ENCODE measurements around the gene PHACTR1. TPM values are rescaled to one million over a fixed set of nuclear protein-coding genes. Genes with fewer than 3 reads are reported as not detected.

Gene PHACTR1
- total and polyA plus RNA-seq, 4 donors, result 0.31 to 1.5 (median 0.79) TPM

DNA sequence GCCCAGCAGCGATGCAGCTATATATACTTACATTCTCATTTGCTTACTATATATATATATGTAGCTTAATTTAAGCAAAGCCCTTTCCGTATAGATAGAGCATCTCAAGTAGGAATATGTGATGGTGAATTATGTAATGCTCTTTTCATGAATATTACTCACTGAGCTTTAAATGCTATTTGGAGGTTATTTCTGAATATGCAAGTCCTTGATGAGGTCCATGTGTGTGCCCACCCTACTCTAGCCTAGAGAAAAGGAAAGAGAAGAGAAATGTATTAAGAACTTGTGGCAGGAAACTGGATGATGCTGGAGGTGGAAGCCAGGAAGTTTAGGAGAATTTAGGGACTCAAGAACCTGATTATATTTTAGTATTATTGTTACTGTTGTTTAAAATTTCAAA lies 63.2 kb downstream of the PHACTR1 start:
- Histone ChIP-seq H3K27ac (ENCODE audit: low read depth in 1 of 2, low read length in 2 of 2) (no peak overlapping the region), H3K9me3 (ENCODE audit: control insufficient read depth in 4 of 4, low read length in 3 of 4) (no peaks in the 10 kb centered on the region), H3K4me1 (ENCODE audit: control insufficient read depth in 4 of 4, insufficient read depth in 4 of 4, low read length in 3 of 4) (no peaks in the 10 kb centered on the region), H3K36me3 (ENCODE audit: control insufficient read depth in 4 of 4, insufficient read depth in 3 of 4, low read depth in 1 of 4, low read length in 3 of 4) (no peaks in the 10 kb centered on the region), H3K4me3 (ENCODE audit: low read depth in 1 of 3, low read length in 3 of 3) (no peak overlapping the region), H3K27me3 (ENCODE audit: control insufficient read depth in 4 of 4, insufficient read depth in 4 of 4, low read length in 3 of 4) (no peaks in the 10 kb centered on the region), H3K9ac (ENCODE audit: low read depth in 1 of 2, low read length in 2 of 2) (no peak overlapping the region)
- no peak for TF ChIP-seq HNF4A (conservative IDR thresholded peaks at IDR 0.05)
- no peak for TF ChIP-seq SP1 (IDR thresholded peaks at IDR 0.05)
- no peak for TF ChIP-seq FOXA1 (IDR thresholded peaks at IDR 0.05)
- TF ChIP-seq JUND (IDR thresholded peaks at IDR 0.05), result no peak
- no peak for TF ChIP-seq GABPA (IDR thresholded peaks at IDR 0.05 in 1 of 2, conservative IDR thresholded peaks at IDR 0.05 in 1 of 2)
- TF ChIP-seq, protein P1, sequence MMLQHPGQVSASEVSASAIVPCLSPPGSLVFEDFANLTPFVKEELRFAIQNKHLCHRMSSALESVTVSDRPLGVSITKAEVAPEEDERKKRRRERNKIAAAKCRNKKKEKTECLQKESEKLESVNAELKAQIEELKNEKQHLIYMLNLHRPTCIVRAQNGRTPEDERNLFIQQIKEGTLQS (IDR thresholded peaks at IDR 0.05), result no peak
- TF ChIP-seq, protein P2, sequence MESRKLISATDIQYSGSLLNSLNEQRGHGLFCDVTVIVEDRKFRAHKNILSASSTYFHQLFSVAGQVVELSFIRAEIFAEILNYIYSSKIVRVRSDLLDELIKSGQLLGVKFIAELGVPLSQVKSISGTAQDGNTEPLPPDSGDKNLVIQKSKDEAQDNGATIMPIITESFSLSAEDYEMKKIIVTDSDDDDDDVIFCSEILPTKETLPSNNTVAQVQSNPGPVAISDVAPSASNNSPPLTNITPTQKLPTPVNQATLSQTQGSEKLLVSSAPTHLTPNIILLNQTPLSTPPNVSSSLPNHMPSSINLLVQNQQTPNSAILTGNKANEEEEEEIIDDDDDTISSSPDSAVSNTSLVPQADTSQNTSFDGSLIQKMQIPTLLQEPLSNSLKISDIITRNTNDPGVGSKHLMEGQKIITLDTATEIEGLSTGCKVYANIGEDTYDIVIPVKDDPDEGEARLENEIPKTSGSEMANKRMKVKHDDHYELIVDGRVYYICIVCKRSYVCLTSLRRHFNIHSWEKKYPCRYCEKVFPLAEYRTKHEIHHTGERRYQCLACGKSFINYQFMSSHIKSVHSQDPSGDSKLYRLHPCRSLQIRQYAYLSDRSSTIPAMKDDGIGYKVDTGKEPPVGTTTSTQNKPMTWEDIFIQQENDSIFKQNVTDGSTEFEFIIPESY (IDR thresholded peaks at IDR 0.05), result no peak
- no peak for TF ChIP-seq TAF1 (conservative IDR thresholded peaks at IDR 0.05)
- TF ChIP-seq FOXA2 (IDR thresholded peaks at IDR 0.05), result no peak
- TF ChIP-seq RXRA (IDR thresholded peaks at IDR 0.05), result no peak
- TF ChIP-seq HNF4G (IDR thresholded peaks at IDR 0.05), result no peak
- TF ChIP-seq NR2F2 (IDR thresholded peaks at IDR 0.05), result no peak
- TF ChIP-seq, protein P3, sequence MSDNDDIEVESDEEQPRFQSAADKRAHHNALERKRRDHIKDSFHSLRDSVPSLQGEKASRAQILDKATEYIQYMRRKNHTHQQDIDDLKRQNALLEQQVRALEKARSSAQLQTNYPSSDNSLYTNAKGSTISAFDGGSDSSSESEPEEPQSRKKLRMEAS (IDR thresholded peaks at IDR 0.05), result no peak
- no peak for TF ChIP-seq EGR1 (IDR thresholded peaks at IDR 0.05; ENCODE audit: low read depth in 2 of 2)
- no peak for TF ChIP-seq REST (IDR thresholded peaks at IDR 0.05)
- no peak for TF ChIP-seq YY1 (IDR thresholded peaks at IDR 0.05)
- no peak for TF ChIP-seq RAD21 (IDR thresholded peaks at IDR 0.05)
- no peak for TF ChIP-seq CTCF (IDR thresholded peaks at IDR 0.05; ENCODE audit: low read depth, low read length, missing input control)
- DNase-seq (ENCODE audit: low spot score), result no peak
- WGBS, result 74% methylated on average over 2 of the region's 2 CpGs

Measured in liver (tissue), 9 donors.